NB4 (cell line): ENCODE results near the gene TMEM178B.

Source experiments
- POLR2A ChIP-seq: IDR thresholded peaks from 2 replicates; pipeline ENCODE4 v1.6.1; 2011; ENCODE audit warnings: mild to moderate bottlenecking; ENCODE audit not compliant: insufficient read length; ENCODE audit errors: extremely low read depth
- TF ChIP-seq, protein P1 (sequence below): IDR thresholded peaks from 2 replicates; pipeline ENCODE4 v1.6.1; 2011; ENCODE audit warnings: low read depth, low read length

DNA sequence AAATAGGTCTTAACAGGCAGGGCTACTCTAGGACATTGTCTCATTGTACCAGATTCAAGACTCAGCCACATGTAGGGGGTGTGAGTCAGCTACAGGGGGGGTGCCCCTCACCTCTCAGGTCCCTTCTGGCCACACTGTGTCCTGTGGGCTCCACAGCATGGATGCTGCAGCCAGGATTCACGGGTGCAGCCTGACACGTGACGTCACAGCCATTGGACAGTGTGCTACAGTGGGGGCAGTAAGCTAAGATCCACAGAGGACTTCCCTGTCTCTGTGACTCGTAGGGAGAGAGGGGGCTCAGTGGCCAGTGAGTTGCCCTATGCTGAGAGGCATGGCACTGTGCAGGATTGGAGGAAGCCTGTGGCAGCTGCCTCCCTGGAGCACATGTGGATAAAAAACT is 77.9 kb downstream of the TMEM178B start:
- TF ChIP-seq POLR2A, result no peak
- TF ChIP-seq, protein P1, sequence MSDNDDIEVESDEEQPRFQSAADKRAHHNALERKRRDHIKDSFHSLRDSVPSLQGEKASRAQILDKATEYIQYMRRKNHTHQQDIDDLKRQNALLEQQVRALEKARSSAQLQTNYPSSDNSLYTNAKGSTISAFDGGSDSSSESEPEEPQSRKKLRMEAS, result no peak
